GM19023 (cell line): Measurements from ENCODE around the gene TAF4.
"Not testable (repeated sequence)": the region's sequence is repeated elsewhere in the genome, so short reads cannot be mapped to it uniquely, and the experiment has no call there.

Experiments used
- ATAC-seq: cut with Tn5 transposase; IDR thresholded peaks from one replicate; pipeline ENCODE4 v1.9.1; 2021; ENCODE audit warnings: mild to moderate bottlenecking, moderate library complexity; ENCODE audit not compliant: unreplicated experiment

TAF4 gene

GRCh38 chr20:62004614-62005013 lies 61.1 kb downstream of the TAF4 start:
- no peak for ATAC-seq

GRCh38 chr20:62003567-62004405 lies 61.9 kb downstream of the TAF4 start:
- ATAC-seq = no peak

DNA sequence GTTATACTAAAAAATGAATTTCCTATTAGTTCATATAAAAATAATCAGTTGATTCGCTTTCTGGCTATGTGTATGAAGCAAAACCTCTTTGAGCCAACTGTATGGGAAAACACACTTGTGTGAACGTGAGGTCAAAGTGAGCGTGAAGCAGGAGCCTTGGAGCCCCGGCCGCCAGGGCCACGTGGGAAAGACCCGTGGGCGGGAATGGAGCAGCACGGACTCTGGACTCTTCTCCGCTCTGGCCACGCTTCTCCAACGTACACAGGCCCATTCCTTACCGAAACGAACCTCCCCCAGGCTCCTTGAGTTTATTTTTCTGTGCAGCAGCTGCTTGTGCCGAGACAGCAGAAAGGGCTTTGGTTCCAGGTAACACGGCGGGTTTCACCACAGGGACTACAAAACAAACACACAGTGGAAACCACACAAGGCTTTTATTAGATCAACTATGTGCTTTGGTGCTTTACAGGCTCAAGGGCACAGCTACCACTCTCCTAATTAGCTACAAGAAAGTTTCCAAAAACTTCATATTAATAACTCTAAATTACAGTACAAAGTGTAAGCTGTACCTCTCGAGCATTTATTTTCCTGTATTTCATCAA lies 62.7 kb downstream of the TAF4 start:
- no peak for ATAC-seq

DNA sequence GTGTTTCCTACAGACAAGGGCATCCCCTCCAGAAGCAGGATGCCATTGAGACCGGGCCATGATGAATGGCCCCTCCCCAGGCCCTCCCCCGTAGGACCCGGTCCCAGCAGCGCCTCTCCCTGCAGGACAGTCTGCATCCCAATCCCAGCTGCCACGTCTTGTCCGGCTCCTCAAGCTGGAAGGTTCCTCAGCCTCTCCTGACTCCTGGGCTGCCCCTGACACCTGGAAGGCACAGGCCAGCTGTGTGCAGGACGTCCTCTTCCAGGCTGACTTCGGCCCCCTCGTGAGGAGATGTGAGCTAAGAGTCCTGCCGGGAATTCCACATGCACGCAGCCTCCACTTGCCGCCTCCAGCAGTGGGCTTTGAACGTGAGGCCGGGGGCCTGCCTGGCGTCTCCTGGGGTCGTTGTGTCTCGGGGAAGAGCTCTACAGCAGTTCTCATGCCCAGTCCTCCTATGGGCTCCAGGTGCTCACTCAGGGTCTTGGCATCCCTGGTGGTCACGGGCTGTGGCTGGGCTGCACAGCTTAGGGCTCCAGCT lies 64.4 kb downstream of the TAF4 start:
- no peak for ATAC-seq

DNA sequence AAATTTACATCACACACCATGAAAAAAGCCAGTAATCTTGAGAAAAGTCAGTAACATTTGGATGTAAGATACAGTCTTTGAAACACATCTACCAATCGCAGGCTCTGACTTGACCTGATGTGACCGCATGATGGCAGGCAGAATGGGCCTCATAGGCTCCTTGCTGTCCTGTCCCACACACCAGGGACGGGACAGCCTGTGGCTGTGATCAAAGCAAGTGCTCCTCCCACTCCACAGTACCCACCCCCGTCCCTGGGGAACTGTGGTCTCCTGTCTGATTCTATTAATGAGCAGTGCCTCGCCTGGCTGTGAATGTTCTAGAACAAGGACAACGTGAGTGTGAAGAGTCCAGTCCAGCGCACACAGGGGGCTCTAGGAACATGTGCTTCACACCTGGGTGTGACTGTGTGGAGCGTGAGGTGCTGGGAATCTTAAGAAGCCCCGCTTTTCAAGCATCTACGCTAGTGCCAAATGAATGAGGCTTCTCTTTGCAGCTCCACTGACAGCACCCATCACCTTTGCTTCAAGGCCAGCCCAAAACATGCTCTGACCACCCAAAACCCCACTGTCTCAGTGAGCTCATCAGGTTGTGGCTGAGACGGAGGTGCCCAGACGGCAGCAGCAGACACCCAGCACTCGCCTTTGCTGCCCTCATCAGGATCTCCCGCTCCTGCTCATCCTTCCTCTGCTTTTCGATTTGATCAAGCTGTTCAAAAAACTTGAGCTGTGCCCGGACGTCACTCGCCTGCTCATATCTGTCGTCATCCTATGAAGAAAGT lies 67.1 kb downstream of the TAF4 start:
- ATAC-seq = no peak

GRCh38 chr20:61997891-61998290 lies 67.8 kb downstream of the TAF4 start:
- no peak for ATAC-seq

- ATAC-seq = no peak
These were observed 68.3 kb downstream of the TAF4 start for GRCh38 chr20:61997372-61997771.

- no peak for ATAC-seq
These were observed 71.1 kb downstream of the TAF4 start for GRCh38 chr20:61994546-61994945.

DNA sequence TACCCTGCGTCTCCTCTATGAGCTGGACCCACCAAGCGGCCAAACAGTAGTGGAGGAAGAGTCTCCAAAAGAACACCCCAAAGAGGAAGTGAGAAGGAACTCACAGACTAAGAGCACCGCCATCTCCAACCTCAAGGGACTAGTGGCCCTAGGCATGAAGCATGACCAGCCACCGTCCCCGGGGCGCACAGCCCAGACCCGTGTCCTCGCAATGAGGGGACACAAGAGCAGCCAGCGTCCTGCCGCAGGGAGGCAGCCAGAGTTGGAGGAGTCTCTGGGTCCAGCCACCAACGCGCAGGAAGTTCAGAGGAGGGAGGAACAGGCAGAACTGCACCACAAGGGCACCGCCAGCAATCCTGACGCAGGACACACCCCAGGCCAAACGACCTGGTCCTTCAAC lies 72.6 kb downstream of the TAF4 start:
- ATAC-seq = no peak

- no peak for ATAC-seq
These were observed 74.2 kb downstream of the TAF4 start for GRCh38 chr20:61991476-61991875.

DNA sequence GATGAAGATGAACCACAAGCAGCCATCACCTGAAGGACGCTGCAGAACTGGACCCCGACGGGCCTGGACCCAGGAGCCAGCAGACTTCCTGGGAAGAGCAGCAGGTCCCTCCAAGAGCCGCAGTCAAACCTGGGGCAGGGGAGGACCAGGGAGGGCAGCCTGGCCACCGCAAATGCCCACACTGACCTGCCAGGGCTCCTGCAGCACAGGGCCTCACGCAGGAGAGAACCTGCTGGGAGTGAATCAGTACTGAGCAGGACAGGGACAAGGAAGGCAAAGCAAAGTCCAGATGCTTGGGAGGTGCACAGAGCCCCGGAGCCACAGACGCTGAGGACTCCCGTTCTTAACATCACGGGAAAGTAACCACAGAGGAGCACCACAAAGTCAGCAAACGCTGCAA lies 75.2 kb downstream of the TAF4 start:
- no peak for ATAC-seq

GRCh38 chr20:61989741-61990140 lies 75.9 kb downstream of the TAF4 start:
- no peak for ATAC-seq

GRCh38 chr20:61988665-61989064 lies 77.0 kb downstream of the TAF4 start:
- ATAC-seq = no peak

GRCh38 chr20:61986762-61987321 lies 78.8 kb downstream of the TAF4 start:
- ATAC-seq = no peak

GRCh38 chr20:61985096-61985495 lies 80.6 kb downstream of the TAF4 start:
- ATAC-seq = no peak

DNA sequence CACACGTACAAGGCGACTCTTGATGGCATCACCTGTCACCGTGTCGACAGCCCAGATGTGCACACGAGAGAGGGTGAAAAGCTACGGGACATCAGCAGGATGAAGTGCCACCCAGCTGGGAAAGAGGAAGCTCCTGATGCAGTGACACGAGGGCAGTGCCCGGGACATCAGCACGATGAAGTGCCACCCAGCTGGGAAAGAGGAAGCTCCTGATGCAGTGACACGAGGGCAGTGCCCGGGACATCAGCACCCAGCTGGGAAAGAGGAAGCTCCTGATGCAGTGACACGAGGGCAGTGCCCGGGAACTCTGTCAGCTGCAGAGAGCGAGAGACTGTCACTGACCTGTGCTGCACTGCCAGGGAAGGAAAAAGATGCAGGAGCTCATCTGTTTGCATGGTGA lies 81.2 kb downstream of the TAF4 start:
- ATAC-seq = not testable (repeated sequence)

- no peak for ATAC-seq
These were observed 81.7 kb downstream of the TAF4 start for GRCh38 chr20:61983965-61984364.

DNA sequence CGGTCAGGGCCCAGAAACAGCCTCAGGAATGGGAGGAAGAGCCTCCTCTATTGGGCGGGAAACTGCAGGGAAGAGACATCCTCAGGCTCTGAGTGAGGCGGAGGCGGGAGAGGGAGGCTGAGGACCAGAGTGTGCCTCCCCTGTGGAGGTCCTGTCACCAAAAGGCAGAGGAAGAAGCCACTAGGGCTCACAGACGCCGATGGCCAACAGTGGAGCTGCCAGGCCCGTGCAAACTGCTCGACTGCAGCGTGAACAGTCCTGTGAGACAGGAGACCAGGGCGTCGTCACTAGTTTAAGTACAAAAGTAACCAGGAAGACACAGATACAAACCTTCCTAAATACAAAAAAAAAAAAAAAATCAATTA lies 82.7 kb downstream of the TAF4 start:
- no peak for ATAC-seq

DNA sequence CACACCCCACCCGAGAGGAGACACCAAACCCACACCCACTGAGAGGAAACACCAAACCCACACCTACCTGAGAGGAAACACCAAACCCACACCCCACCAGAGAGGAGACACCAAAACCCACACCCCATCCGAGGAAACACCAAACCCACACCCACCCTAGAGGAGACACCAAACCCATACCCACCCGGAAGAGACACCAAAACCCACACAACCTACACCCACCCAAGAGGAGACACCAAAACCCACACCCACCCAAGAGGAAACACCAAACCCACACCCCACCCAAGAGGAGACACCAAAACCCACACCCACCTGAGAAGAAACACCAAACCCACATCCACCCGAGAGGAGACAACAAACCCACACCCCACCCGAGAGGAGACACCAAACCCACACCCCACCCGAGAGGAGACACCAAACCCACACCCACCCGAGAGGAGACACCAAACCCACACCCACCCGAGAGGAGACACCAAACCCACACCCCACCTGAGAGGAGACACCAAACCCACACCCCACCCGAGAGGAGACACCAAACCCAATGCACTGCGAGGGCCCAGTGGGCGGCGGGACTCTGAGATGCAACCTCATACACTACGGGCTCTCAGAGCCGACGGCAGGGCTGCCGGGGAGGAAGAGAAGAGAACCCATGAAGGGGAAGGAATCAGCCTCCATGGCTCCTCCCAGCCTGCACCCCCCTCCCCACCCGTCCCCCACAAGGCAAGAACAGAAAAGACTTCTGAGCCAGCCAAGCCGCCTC lies 83.3 kb downstream of the TAF4 start:
- no peak for ATAC-seq

DNA sequence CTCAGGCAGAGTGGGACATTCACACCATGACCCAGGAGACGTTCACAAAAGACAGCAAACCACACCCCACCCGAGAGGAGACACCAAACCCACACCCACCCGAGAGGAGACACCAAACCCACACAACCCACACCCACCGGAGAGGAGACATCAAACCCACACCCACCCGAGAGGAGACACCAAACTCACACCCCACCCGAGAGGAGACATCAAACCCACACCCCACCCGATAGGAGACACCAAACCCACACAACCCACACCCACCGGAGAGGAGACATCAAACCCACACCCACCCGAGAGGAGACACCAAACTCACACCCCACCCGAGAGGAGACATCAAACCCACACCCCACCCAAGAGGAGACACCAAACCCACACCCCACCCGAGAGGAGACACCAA lies 84.0 kb downstream of the TAF4 start:
- not testable (repeated sequence) for ATAC-seq
